Ishikawa (cell line): Measurements from ENCODE around the gene THRA.

ENCODE experiments used
- CREB1 ChIP-seq: IDR thresholded peaks from 2 replicates; pipeline ENCODE4 v1.6.1; 2012; ENCODE audit warnings: low read depth
- EGR1 ChIP-seq: IDR thresholded peaks from 2 replicates; pipeline ENCODE4 v1.6.1; 2012
- EP300 ChIP-seq: IDR thresholded peaks from 2 replicates; pipeline ENCODE4 v1.6.1; 2012; ENCODE audit warnings: borderline replicate concordance
- MAX ChIP-seq: IDR thresholded peaks from 2 replicates; pipeline ENCODE4 v1.6.1; 2012
- RAD21 ChIP-seq: IDR thresholded peaks from 2 replicates; pipeline ENCODE4 v1.6.1; 2012; ENCODE audit warnings: low read depth
- REST ChIP-seq: IDR thresholded peaks from 2 replicates; pipeline ENCODE4 v1.6.1; 2012; ENCODE audit warnings: low read depth, mild to moderate bottlenecking
- TAF1 ChIP-seq: IDR thresholded peaks from 2 replicates; pipeline ENCODE4 v1.6.1; 2012; ENCODE audit warnings: low read depth, mild to moderate bottlenecking
- TEAD4 ChIP-seq: IDR thresholded peaks from 2 replicates; pipeline ENCODE4 v1.6.1; 2012
- USF1 ChIP-seq: IDR thresholded peaks from 2 replicates; pipeline ENCODE4 v1.6.1; 2012
- YY1 ChIP-seq: IDR thresholded peaks from 2 replicates; pipeline ENCODE4 v1.6.1; 2012; ENCODE audit warnings: low read depth
- ZBTB7A ChIP-seq: IDR thresholded peaks from 2 replicates; pipeline ENCODE4 v1.6.1; 2012; ENCODE audit warnings: low read depth

- TF ChIP-seq TEAD4: no peak
- TF ChIP-seq RAD21: no peak
- no peak for TF ChIP-seq REST
- TF ChIP-seq ZBTB7A: no peak
- TF ChIP-seq CREB1: no peak
- TF ChIP-seq USF1: no peak
- no peak for TF ChIP-seq MAX
- TF ChIP-seq EGR1: no peak
- no peak for TF ChIP-seq EP300
- no peak for TF ChIP-seq YY1
- TF ChIP-seq TAF1: no peak
Measured at GRCh38 chr17:40020146-40020545, 42.6 kb upstream of the THRA start.
